ENCODE measurements around the gene RSF1.

- TF ChIP-seq, protein P1, sequence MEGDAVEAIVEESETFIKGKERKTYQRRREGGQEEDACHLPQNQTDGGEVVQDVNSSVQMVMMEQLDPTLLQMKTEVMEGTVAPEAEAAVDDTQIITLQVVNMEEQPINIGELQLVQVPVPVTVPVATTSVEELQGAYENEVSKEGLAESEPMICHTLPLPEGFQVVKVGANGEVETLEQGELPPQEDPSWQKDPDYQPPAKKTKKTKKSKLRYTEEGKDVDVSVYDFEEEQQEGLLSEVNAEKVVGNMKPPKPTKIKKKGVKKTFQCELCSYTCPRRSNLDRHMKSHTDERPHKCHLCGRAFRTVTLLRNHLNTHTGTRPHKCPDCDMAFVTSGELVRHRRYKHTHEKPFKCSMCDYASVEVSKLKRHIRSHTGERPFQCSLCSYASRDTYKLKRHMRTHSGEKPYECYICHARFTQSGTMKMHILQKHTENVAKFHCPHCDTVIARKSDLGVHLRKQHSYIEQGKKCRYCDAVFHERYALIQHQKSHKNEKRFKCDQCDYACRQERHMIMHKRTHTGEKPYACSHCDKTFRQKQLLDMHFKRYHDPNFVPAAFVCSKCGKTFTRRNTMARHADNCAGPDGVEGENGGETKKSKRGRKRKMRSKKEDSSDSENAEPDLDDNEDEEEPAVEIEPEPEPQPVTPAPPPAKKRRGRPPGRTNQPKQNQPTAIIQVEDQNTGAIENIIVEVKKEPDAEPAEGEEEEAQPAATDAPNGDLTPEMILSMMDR (IDR thresholded peaks at IDR 0.05; ENCODE audit: low read depth, low read length, missing input control), result no peak
- no peak for TF ChIP-seq SP1 (IDR thresholded peaks at IDR 0.05)
- TF ChIP-seq MAX (IDR thresholded peaks at IDR 0.05), result no peak
- TF ChIP-seq, protein P2, sequence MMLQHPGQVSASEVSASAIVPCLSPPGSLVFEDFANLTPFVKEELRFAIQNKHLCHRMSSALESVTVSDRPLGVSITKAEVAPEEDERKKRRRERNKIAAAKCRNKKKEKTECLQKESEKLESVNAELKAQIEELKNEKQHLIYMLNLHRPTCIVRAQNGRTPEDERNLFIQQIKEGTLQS (IDR thresholded peaks at IDR 0.05), result no peak
- TF ChIP-seq JUND (IDR thresholded peaks at IDR 0.05), result no peak
Measured at GRCh38 chr11:77650123-77650522, 170.4 kb downstream of the RSF1 start.
